Glomerular visceral epithelial cell (primary cell): ENCODE measurements around the gene TRIB2.

Experiments
- DNase-seq: peaks from one replicate; pipeline ENCODE4 v3.0.0-alpha.2; 2016; ENCODE audit errors: extremely low spot score

The TRIB2 gene

GRCh38 chr2:12778369-12778768 is 61.6 kb downstream of the TRIB2 start:
- DNase-seq: no peak

- no peak for DNase-seq
These were observed 62.3 kb downstream of the TRIB2 start for GRCh38 chr2:12778811-12779579.

GRCh38 chr2:12781329-12781728 is 64.6 kb downstream of the TRIB2 start:
- no peak for DNase-seq

GRCh38 chr2:12787891-12788801 is 71.4 kb downstream of the TRIB2 start:
- no peak for DNase-seq

GRCh38 chr2:12791906-12792305 is 75.2 kb downstream of the TRIB2 start:
- DNase-seq: no peak
